CD4-positive, CD25-positive, alpha-beta regulatory T cell (primary cell): ENCODE measurements around the gene SPAG16. TPM values are rescaled to one million over a fixed set of nuclear protein-coding genes. Genes with fewer than 3 reads are reported as not detected.
"Not testable (repeated sequence)": the region's sequence is repeated elsewhere in the genome, so short reads cannot be mapped to it uniquely, and the experiment has no call there.

Source experiments
- ATAC-seq, 2 donors: fragments of 150-1000 bp; cut with Tn5 transposase; one replicate each; pipeline ENCODE4 v1.10.0; 2021; ENCODE audit warnings: low read depth in 2 of 2, moderate number of reproducible peaks in 2 of 2, moderate library complexity in 1 of 2
- DNase-seq, 3 donors: peaks; one replicate each; pipeline versions ENCODE4 v3.0.0 to v3.0.0-alpha.2; 2012 to 2022; ENCODE audit warnings: mixed read lengths in 1 of 3
- H3K27ac ChIP-seq: one replicate; pipeline ENCODE4 v1.7.0; 2013; ENCODE audit warnings: mild to moderate bottlenecking, low read length; ENCODE audit not compliant: insufficient read depth, poor library complexity, severe bottlenecking
- H3K27me3 ChIP-seq: one replicate; pipeline ENCODE4 v1.7.0; 2013; ENCODE audit warnings: low read length; ENCODE audit not compliant: control insufficient read depth, insufficient read depth
- H3K36me3 ChIP-seq: one replicate; pipeline ENCODE4 v1.7.0; 2013; ENCODE audit warnings: mild to moderate bottlenecking, low read length, moderate library complexity; ENCODE audit not compliant: control insufficient read depth, insufficient read depth
- H3K4me1 ChIP-seq: 2 replicates; pipeline ENCODE4 v1.7.0; 2013; ENCODE audit warnings: mild to moderate bottlenecking, low read length; ENCODE audit not compliant: insufficient read depth, control insufficient read depth, poor library complexity, severe bottlenecking
- H3K4me3 ChIP-seq: one replicate; pipeline ENCODE4 v1.7.0; 2013; ENCODE audit warnings: low read depth, mild to moderate bottlenecking, low read length, moderate library complexity
- H3K9me3 ChIP-seq, 2 experiments: 1 replicate in 1 of 2; 2 replicates in 1 of 2; pipeline ENCODE4 v1.7.0; 2013; ENCODE audit warnings: low read length in 2 of 2, mild to moderate bottlenecking in 1 of 2, moderate library complexity in 1 of 2; ENCODE audit not compliant: control insufficient read depth in 2 of 2
- H3K27ac Mint-ChIP-seq, 3 donors: one replicate each; pipeline ENCODE4 v1.8.0; 2020 to 2022; ENCODE audit warnings: mild to moderate bottlenecking in 3 of 3, mixed read lengths in 3 of 3, moderate library complexity in 2 of 3
- H3K27me3 Mint-ChIP-seq: one replicate; pipeline ENCODE4 v1.8.0; 2022; ENCODE audit warnings: mild to moderate bottlenecking, mixed read lengths
- H3K36me3 Mint-ChIP-seq: one replicate; pipeline ENCODE4 v1.8.0; 2020; ENCODE audit warnings: mixed read lengths
- H3K4me1 Mint-ChIP-seq, 4 donors: one replicate each; pipeline ENCODE4 v1.8.0; 2020 to 2022; ENCODE audit warnings: mixed read lengths in 4 of 4, mild to moderate bottlenecking in 1 of 4
- H3K4me3 Mint-ChIP-seq, 4 donors: one replicate each; pipeline ENCODE4 v1.8.0; 2020 to 2022; ENCODE audit warnings: mild to moderate bottlenecking in 4 of 4, mixed read lengths in 4 of 4, moderate library complexity in 3 of 4
- H3K9me3 Mint-ChIP-seq, 7 donors: one replicate each; pipeline ENCODE4 v1.8.0; 2020 to 2022; ENCODE audit warnings: mixed read lengths in 7 of 7, mild to moderate bottlenecking in 3 of 7, moderate library complexity in 2 of 7
- polyA plus RNA-seq, 4 donors: library from polyadenylated mRNA; unstranded; fragments of 300-500 nt; fragmentation: Illumina TruSeq; gene quantifications; one replicate each; pipeline ENCODE4 v1.2.3, GENCODE V29; 2021
- total RNA-seq: library from RNA; stranded (reverse); gene quantifications from one replicate; pipeline ENCODE4 v1.2.3, GENCODE V29; 2022

SPAG16 gene
- total and polyA plus RNA-seq, 5 donors from 2014 or later: 7.7 to 21.1 (median 19.4) TPM

GRCh38 chr2:213320604-213321003, 36.3 kb downstream of the SPAG16 start:
- H3K9me3 ChIP-seq: no peaks in the 10 kb centered on the region

GRCh38 chr2:213336253-213336770, 52.0 kb downstream of the SPAG16 start:
- H3K9me3 ChIP-seq: peaks cover 19 to 34% of the 10 kb centered on the region in 2 experiments
- no peak overlapping the region for H3K4me3 ChIP-seq
- no peaks in the 10 kb centered on the region for H3K27me3 Mint-ChIP-seq
- H3K9me3 Mint-ChIP-seq: peaks cover 4 to 47% (median 17%) of the 10 kb centered on the region in 7 donors
- DNase-seq (no peak), ATAC-seq (no peak)
- H3K27ac Mint-ChIP-seq: no peak overlapping the region
- H3K4me3 Mint-ChIP-seq: no peak overlapping the region
- no peaks in the 10 kb centered on the region for H3K4me1 Mint-ChIP-seq
- no peaks in the 10 kb centered on the region for H3K4me1 ChIP-seq
- H3K36me3 Mint-ChIP-seq: no peaks in the 10 kb centered on the region
- H3K36me3 ChIP-seq: no peaks in the 10 kb centered on the region
- no peak overlapping the region for H3K27ac ChIP-seq
- H3K27me3 ChIP-seq: no peaks in the 10 kb centered on the region

More at GRCh38 chr2:213320604-213321003, 36.3 kb downstream of the SPAG16 start:
- ATAC-seq (no peak), DNase-seq (no peak)
- Mint-ChIP-seq H3K4me1 (peaks cover 0 to 9% (median 1%) of the 10 kb centered on the region in 4 donors), H3K27me3 (no peaks in the 10 kb centered on the region), H3K27ac (no peak overlapping the region), H3K4me3 (no peak overlapping the region), H3K9me3 (peaks cover 0 to 8% (median 4%) of the 10 kb centered on the region in 7 donors), H3K36me3 (peaks cover 66% of the 10 kb centered on the region)
- Histone ChIP-seq H3K36me3 (peaks cover 11% of the 10 kb centered on the region), H3K27me3 (no peaks in the 10 kb centered on the region), H3K4me3 (no peak overlapping the region), H3K4me1 (no peaks in the 10 kb centered on the region), H3K27ac (no peak overlapping the region)

DNA sequence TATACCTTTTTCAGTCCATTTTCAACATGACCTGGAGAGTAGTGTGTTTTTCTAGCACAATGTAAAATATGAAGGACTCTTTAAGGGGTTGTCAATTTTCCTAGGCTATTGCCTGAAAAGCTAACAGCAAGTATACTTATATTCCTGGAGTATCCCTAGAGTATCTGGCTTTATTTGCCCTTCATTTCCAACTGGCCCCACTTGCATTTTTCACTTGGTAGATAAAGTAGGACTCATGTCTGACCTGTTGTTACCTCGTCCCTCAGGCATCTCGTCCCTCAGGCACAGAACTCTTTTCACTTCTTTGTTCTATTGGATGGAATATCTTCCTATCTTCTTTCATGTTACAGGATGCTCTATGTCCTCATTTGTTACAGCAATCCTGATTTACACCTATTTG, 69.2 kb downstream of the SPAG16 start:
- H3K9me3 ChIP-seq: peaks cover 0 to 3% of the 10 kb centered on the region in 2 experiments
- no peaks in the 10 kb centered on the region for H3K4me1 Mint-ChIP-seq
- no peaks in the 10 kb centered on the region for H3K36me3 ChIP-seq
- no peak overlapping the region for H3K4me3 Mint-ChIP-seq
- no peaks in the 10 kb centered on the region for H3K4me1 ChIP-seq
- no peak overlapping the region for H3K27ac Mint-ChIP-seq
- H3K4me3 ChIP-seq: no peak overlapping the region
- ATAC-seq (no peak), DNase-seq (no peak)
- peaks cover 0 to 21% (median 3%) of the 10 kb centered on the region in 7 donors for H3K9me3 Mint-ChIP-seq
- no peaks in the 10 kb centered on the region for H3K27me3 Mint-ChIP-seq
- no peaks in the 10 kb centered on the region for H3K27me3 ChIP-seq
- H3K27ac ChIP-seq: no peak overlapping the region
- H3K36me3 Mint-ChIP-seq: peaks cover 4% of the 10 kb centered on the region

- no peaks in the 10 kb centered on the region for H3K27me3 Mint-ChIP-seq
- no peaks in the 10 kb centered on the region for H3K36me3 ChIP-seq
- H3K4me1 ChIP-seq: no peaks in the 10 kb centered on the region
- ATAC-seq (no peak), DNase-seq (no peak)
- H3K4me3 ChIP-seq: no peak overlapping the region
- H3K9me3 ChIP-seq: no peaks in the 10 kb centered on the region
- H3K27me3 ChIP-seq: no peaks in the 10 kb centered on the region
- H3K36me3 Mint-ChIP-seq: peaks cover 3% of the 10 kb centered on the region
- H3K27ac Mint-ChIP-seq: no peak overlapping the region
- H3K4me3 Mint-ChIP-seq: no peak overlapping the region
- no peak overlapping the region for H3K27ac ChIP-seq
- H3K4me1 Mint-ChIP-seq: no peaks in the 10 kb centered on the region
- peaks cover 0 to 3% (median 0%) of the 10 kb centered on the region in 7 donors for H3K9me3 Mint-ChIP-seq
These were observed 92.4 kb downstream of the SPAG16 start for GRCh38 chr2:213376644-213377043.

- not testable (repeated sequence) for H3K4me3 ChIP-seq, H3K27me3 ChIP-seq, H3K9me3 Mint-ChIP-seq, H3K4me3 Mint-ChIP-seq, H3K4me1 ChIP-seq, ATAC-seq, H3K9me3 ChIP-seq, H3K4me1 Mint-ChIP-seq, H3K36me3 Mint-ChIP-seq, H3K27ac ChIP-seq, DNase-seq, H3K27ac Mint-ChIP-seq, H3K27me3 Mint-ChIP-seq, H3K36me3 ChIP-seq
These were observed 122.8 kb downstream of the SPAG16 start for GRCh38 chr2:213407027-213407426.

DNA sequence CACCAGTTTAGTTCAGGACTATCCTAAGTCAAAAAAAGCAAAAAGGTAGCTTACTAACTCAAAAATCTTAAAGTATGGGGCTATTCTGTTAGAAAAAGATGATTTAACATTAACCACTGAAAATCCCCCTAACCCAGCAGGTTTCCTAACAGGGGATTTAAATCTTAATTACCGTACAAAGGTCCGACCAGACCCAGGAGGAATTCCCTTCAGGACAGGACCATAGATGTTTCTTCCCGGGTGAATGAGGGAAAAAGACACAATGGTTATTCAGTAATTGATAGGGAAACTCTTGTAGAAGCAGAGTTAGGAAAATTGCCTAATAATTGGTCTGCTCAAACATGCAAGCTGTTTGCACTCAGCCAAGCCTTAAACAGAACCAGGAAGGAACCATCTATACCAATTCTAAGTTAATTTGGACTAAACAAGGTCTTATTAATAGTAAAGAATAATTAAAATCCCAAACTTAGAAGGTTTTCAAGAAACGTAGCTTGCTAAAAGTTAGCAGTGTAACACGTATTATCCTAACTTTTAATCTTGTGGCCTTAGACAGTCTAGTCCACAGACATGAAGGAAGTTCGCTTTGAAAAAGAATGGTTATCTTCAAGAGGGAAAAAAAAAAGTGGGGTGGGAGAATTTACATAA, 124.3 kb downstream of the SPAG16 start:
- H3K27ac Mint-ChIP-seq, H3K36me3 ChIP-seq, H3K4me3 ChIP-seq, H3K9me3 Mint-ChIP-seq, ATAC-seq, H3K4me1 Mint-ChIP-seq, H3K27me3 ChIP-seq, H3K4me3 Mint-ChIP-seq, H3K27ac ChIP-seq, H3K27me3 Mint-ChIP-seq, H3K36me3 Mint-ChIP-seq, DNase-seq, H3K4me1 ChIP-seq, H3K9me3 ChIP-seq: not testable (repeated sequence)

DNA sequence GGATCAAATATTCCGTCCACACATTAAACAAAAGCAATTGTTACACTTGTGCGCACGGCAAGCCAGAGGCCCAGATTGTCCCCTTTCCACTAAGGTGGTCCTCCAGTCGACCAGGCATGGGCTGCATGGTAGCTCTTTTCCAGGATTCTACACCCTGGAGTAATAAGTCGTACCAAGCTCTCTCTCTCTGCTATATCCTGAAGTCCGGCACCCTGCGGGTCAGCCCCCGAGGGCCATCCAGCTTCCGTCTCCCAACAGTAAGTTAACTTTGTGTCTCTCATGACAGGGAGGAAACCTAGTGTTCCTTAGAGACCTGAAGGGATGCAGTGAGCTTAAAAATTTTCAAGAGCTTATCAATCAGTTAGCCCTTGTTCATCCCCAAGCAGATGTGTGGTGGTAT, 126.4 kb downstream of the SPAG16 start:
- H3K4me1 Mint-ChIP-seq, H3K4me3 Mint-ChIP-seq, H3K4me3 ChIP-seq, H3K9me3 Mint-ChIP-seq, H3K9me3 ChIP-seq, H3K27me3 ChIP-seq, H3K27ac ChIP-seq, H3K36me3 ChIP-seq, H3K4me1 ChIP-seq, DNase-seq, ATAC-seq, H3K36me3 Mint-ChIP-seq, H3K27me3 Mint-ChIP-seq, H3K27ac Mint-ChIP-seq: not testable (repeated sequence)
